Tibial nerve (tissue), 4 donors: Measurements from ENCODE around the gene LRPAP1. TPM values are rescaled to one million over a fixed set of nuclear protein-coding genes. Genes with fewer than 3 reads are reported as not detected.

Experiments used
- DNase-seq, 2 donors: peaks; one replicate each; pipeline ENCODE4 v3.0.0-alpha.2; 2019; ENCODE audit warnings: low spot score in 2 of 2
- H3K27ac ChIP-seq, 4 donors: fragments of 200-600 bp; sonication (generic) in 3 of 4; one replicate each; pipeline ENCODE4 v1.5.1; 2017 to 2019; ENCODE audit warnings: mild to moderate bottlenecking in 1 of 4
- H3K27me3 ChIP-seq, 2 donors: fragments of 200-600 bp; sonication (generic) in 1 of 2; one replicate each; pipeline versions ENCODE4 v1.5.1 to v1.6.0; 2017 to 2019
- H3K36me3 ChIP-seq, 3 donors: fragments of 200-600 bp; sonication (generic); one replicate each; pipeline ENCODE4 v1.5.1; 2018 to 2019
- H3K4me1 ChIP-seq, 4 donors: fragments of 200-600 bp; sonication (generic) in 3 of 4; one replicate each; pipeline ENCODE4 v1.5.1; 2017 to 2019
- H3K4me3 ChIP-seq, 4 donors: fragments of 200-600 bp; sonication (generic) in 3 of 4; one replicate each; pipeline ENCODE4 v1.5.1; 2017 to 2019; ENCODE audit warnings: mild to moderate bottlenecking in 1 of 4, moderate library complexity in 1 of 4
- H3K9me3 ChIP-seq, 4 donors: fragments of 200-600 bp; sonication (generic) in 3 of 4; one replicate each; pipeline ENCODE4 v1.5.1; 2017 to 2019
- EP300 ChIP-seq, 2 donors: sonication (generic); formaldehyde crosslinking; IDR thresholded peaks; one replicate each; pipeline ENCODE4 v1.6.1; 2017; ENCODE audit warnings: antibody characterized with exemption in 2 of 2, mild to moderate bottlenecking in 1 of 2
- POLR2A ChIP-seq, 2 donors: fragments of 450-650 bp; IDR thresholded peaks; one replicate each; pipeline ENCODE4 v1.6.1; 2017; ENCODE audit warnings: antibody characterized with exemption in 2 of 2, mild to moderate bottlenecking in 2 of 2, moderate library complexity in 2 of 2
- WGBS, 2 donors: methylation state at CpG; one replicate each; pipeline ENCODE4 v1.1.5; 2018; 5-methylcytosine and 5-hydroxymethylcytosine counted together
- total RNA-seq, 4 donors: library from RNA; depleted of rRNA; stranded (reverse); fragments of >200 nt; gene quantifications; one replicate each; pipeline ENCODE4 v1.1.0, GENCODE V29; 2016
- TF ChIP-seq, protein P1 (sequence below), 5 experiments: fragments of 200-600 bp in 3 of 5; fragments of 450-650 bp in 2 of 5; sonication (generic) in 3 of 5; IDR thresholded peaks; one replicate each; pipeline ENCODE4 v1.5.1; 2016 to 2019; ENCODE audit warnings: antibody characterized with exemption in 5 of 5, mild to moderate bottlenecking in 3 of 5, moderate library complexity in 2 of 5

The LRPAP1 gene
- total RNA-seq, 4 donors from 2014 or later = 68.1 to 169 (median 108) TPM

DNA sequence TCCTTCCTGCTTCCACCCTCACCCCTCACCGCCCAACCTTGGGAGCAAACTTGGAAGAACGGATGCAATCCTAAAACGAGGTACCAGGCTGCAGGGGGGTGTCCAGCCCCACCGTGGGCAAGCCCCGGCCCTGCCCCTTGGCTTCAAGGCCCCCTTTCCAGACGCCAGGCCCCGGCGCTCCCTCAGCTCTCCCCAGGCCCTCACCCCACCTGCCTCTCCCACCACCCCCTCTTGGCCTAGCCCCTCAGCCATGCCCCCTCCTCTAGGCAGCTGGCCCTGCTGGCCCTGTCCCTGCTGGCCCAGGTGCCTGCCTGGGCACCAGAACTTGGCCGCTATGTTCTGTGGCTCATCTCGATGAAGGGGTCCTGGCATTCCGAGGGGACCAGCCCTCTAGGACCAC lies 33.8 kb downstream of the LRPAP1 start:
- no peaks in the 10 kb centered on the region for H3K4me1 ChIP-seq
- no peak overlapping the region for H3K4me3 ChIP-seq
- no peak for DNase-seq
- peaks cover 0 to 57% (median 0%) of the 10 kb centered on the region in 3 donors for H3K36me3 ChIP-seq
- TF ChIP-seq POLR2A (IDR thresholded peaks at IDR 0.05) (no peak), EP300 (IDR thresholded peaks at IDR 0.05) (no peak)
- TF ChIP-seq, protein P1, sequence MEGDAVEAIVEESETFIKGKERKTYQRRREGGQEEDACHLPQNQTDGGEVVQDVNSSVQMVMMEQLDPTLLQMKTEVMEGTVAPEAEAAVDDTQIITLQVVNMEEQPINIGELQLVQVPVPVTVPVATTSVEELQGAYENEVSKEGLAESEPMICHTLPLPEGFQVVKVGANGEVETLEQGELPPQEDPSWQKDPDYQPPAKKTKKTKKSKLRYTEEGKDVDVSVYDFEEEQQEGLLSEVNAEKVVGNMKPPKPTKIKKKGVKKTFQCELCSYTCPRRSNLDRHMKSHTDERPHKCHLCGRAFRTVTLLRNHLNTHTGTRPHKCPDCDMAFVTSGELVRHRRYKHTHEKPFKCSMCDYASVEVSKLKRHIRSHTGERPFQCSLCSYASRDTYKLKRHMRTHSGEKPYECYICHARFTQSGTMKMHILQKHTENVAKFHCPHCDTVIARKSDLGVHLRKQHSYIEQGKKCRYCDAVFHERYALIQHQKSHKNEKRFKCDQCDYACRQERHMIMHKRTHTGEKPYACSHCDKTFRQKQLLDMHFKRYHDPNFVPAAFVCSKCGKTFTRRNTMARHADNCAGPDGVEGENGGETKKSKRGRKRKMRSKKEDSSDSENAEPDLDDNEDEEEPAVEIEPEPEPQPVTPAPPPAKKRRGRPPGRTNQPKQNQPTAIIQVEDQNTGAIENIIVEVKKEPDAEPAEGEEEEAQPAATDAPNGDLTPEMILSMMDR (IDR thresholded peaks at IDR 0.05) = no peak
- H3K27ac ChIP-seq = no peak overlapping the region
- H3K27me3 ChIP-seq = peaks cover 3 to 36% of the 10 kb centered on the region in 2 donors
- WGBS, 2 donors = 63 to 81% methylated on average over 8 to 11 of the region's 11 CpGs
- H3K9me3 ChIP-seq = no peaks in the 10 kb centered on the region

DNA sequence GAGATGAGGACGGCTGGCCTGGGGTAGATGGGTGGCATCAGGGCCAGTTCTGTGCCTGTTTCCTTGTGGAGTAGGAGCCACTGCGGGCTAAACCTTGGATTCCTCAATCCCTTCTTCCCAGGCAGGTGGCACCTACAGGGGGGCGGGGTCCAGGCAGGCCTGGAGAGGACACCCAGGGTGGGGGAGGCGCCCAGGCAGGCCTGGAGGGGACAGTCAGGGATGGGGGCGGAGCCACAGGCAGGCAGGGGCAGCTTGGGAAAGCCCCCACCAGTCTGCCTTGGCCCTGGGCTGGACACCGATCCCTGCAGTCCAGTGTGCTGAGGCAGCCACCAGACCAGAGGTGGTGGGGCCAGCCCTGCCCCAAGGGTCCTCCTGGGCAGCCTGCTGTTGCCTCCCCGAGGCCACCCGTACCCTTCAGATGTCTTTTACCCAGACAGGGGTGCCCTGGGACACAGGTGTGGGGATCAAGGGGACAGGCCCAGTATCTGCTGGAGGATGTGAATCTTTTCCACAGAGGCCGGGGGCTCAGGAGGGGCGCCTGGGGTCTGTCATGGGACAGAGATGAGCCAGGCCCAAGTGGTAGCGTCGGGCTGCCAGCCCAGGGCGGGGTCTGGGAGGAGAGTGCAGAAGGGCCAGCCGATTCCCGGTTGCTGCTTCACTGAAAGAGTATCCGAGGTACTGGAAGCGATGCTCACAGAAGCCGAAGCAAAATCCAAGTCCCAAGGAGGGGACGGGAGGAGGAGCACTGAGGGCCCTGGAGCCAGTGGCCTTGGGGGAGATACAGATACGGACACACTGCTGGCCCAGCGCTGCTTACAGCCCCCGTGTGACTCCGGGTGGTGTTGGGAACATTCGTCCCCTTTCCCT lies 34.5 kb downstream of the LRPAP1 start:
- DNase-seq = no peak
- Histone ChIP-seq H3K4me3 (no peak overlapping the region), H3K27me3 (peaks cover 3 to 42% of the 10 kb centered on the region in 2 donors), H3K36me3 (peaks cover 0 to 51% (median 0%) of the 10 kb centered on the region in 3 donors), H3K9me3 (no peaks in the 10 kb centered on the region), H3K4me1 (no peaks in the 10 kb centered on the region), H3K27ac (no peak overlapping the region)
- WGBS, 2 donors = 64 to 66% methylated on average over 20 to 24 of the region's 24 CpGs
- TF ChIP-seq EP300 (IDR thresholded peaks at IDR 0.05) = no peak
- TF ChIP-seq, protein P1 (IDR thresholded peaks at IDR 0.05) = no peak
- no peak for TF ChIP-seq POLR2A (IDR thresholded peaks at IDR 0.05)

DNA sequence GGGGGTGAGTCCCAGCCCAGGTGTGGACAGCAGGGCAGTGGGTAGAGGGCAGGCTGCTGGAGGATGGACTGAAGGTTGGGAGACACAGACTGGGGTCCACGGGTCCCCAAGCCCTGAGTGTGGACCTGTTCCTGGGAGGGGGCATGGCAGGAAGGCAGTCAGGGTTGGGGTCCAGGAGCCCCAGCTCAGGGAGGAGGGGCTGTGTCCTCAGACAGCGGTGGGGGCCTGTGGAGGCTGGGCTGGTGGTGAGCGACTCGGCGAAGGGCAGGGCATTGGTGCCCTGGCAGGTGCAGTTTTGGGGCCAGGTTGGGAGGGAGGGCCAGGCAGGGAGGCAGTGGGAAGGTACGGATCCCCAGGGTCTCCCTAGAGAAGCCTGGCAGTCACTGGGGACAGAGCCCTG lies 35.1 kb downstream of the LRPAP1 start:
- TF ChIP-seq, protein P1 (IDR thresholded peaks at IDR 0.05) = no peak
- TF ChIP-seq POLR2A (IDR thresholded peaks at IDR 0.05) = no peak
- no peak for TF ChIP-seq EP300 (IDR thresholded peaks at IDR 0.05)
- Histone ChIP-seq H3K36me3 (peaks cover 0 to 44% (median 0%) of the 10 kb centered on the region in 3 donors), H3K27me3 (peaks cover 3 to 49% of the 10 kb centered on the region in 2 donors), H3K4me3 (no peak overlapping the region), H3K4me1 (no peaks in the 10 kb centered on the region), H3K27ac (no peak overlapping the region), H3K9me3 (no peaks in the 10 kb centered on the region)
- 76 to 80% methylated on average over 6 of the region's 6 CpGs for WGBS, 2 donors
- no peak for DNase-seq

DNA sequence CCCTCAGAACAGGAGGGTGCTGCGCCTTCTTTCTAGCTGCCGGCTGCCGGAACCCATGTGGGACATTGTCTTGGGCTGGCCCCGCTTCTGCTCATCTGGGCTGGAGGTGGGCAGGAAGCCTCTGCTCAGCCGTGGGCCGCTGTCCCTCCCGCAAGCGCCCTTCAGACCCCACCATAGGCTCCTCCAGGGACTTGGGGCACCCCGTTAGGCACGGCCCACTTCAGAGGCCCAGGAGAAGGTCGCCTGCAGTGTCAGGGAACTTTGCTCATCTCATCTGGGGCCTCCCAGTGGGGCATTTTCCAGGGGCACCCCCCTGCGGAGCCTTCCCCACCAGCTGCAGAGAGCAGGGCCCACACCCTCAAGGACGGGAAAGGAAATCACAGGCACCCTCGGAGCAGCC lies 36.2 kb downstream of the LRPAP1 start:
- H3K27me3 ChIP-seq = peaks cover 3 to 59% of the 10 kb centered on the region in 2 donors
- no peaks in the 10 kb centered on the region for H3K4me1 ChIP-seq

More for the DNA sequence above, 36.2 kb downstream of the LRPAP1 start:
- no peaks in the 10 kb centered on the region for H3K9me3 ChIP-seq
- TF ChIP-seq POLR2A (IDR thresholded peaks at IDR 0.05) = no peak
- TF ChIP-seq, protein P1 (IDR thresholded peaks at IDR 0.05) = no peak
- no peak for TF ChIP-seq EP300 (IDR thresholded peaks at IDR 0.05)
- WGBS, 2 donors = 51 to 62% methylated on average over 5 to 10 of the region's 14 CpGs
- DNase-seq = no peak
- H3K27ac ChIP-seq = no peak overlapping the region
- no peak overlapping the region for H3K4me3 ChIP-seq
- H3K36me3 ChIP-seq = peaks cover 0 to 34% (median 0%) of the 10 kb centered on the region in 3 donors
